Esophagus muscularis mucosa (tissue), 4 donors: ENCODE measurements around the gene GTF2IRD1. TPM values are rescaled to one million over a fixed set of nuclear protein-coding genes. Genes with fewer than 3 reads are reported as not detected.

Experiments
- DNase-seq: peaks from one replicate; pipeline ENCODE4 v3.0.0-alpha.2; 2017; ENCODE audit errors: extremely low spot score
- H3K27ac ChIP-seq, 4 donors: fragments of 200-600 bp; sonication (generic); replicated peaks in 1 of 4; 1 replicate in 3 of 4; 2 replicates in 1 of 4; pipeline ENCODE4 v1.5.1; 2016 to 2019; ENCODE audit warnings: mild to moderate bottlenecking in 1 of 4
- H3K27me3 ChIP-seq, 4 donors: fragments of 200-600 bp; sonication (generic); one replicate each; pipeline versions ENCODE4 v1.5.1 to v1.6.0; 2016 to 2019
- H3K36me3 ChIP-seq, 4 donors: fragments of 200-600 bp; sonication (generic); one replicate each; pipeline ENCODE4 v1.5.1; 2016 to 2019
- H3K4me1 ChIP-seq, 4 donors: fragments of 200-600 bp; sonication (generic); one replicate each; pipeline ENCODE4 v1.5.1; 2016 to 2019
- H3K4me3 ChIP-seq, 4 donors: fragments of 200-600 bp; sonication (generic); 1 replicate in 2 of 4; 2 replicates in 2 of 4; pipeline ENCODE4 v1.5.1; 2016 to 2019; ENCODE audit warnings: mild to moderate bottlenecking in 4 of 4, moderate library complexity in 1 of 4
- H3K9me3 ChIP-seq, 4 donors: fragments of 200-600 bp; sonication (generic); 1 replicate in 3 of 4; 2 replicates in 1 of 4; pipeline ENCODE4 v1.5.1; 2016 to 2019
- EP300 ChIP-seq: sonication (generic); formaldehyde crosslinking; IDR thresholded peaks from one replicate; pipeline ENCODE4 v1.6.1; 2017; ENCODE audit warnings: antibody characterized with exemption
- POLR2A ChIP-seq: fragments of 450-650 bp; IDR thresholded peaks from one replicate; pipeline ENCODE4 v1.6.1; 2017; ENCODE audit warnings: antibody characterized with exemption, moderate library complexity, mild to moderate bottlenecking, low read depth
- POLR2AphosphoS5 ChIP-seq, 2 donors: sonication (generic); formaldehyde crosslinking; IDR thresholded peaks; one replicate each; pipeline ENCODE4 v1.6.1; 2017; ENCODE audit warnings: antibody characterized with exemption in 2 of 2
- WGBS: methylation state at CpG from one replicate; pipeline ENCODE4 v1.1.5; 2018; 5-methylcytosine and 5-hydroxymethylcytosine counted together
- intact Hi-C: fragments of 100-400 bp; cut with DNase I; formaldehyde crosslinking; loops from one replicate; pipeline ENCODE4 v1.15.1; 2023
- total RNA-seq, 4 donors: library from RNA; depleted of rRNA; stranded (reverse); fragments of >200 nt; gene quantifications; one replicate each; pipeline versions ENCODE4 v1.1.0 to v1.2.1, GENCODE V29; 2016
- TF ChIP-seq, protein P1 (sequence below), 3 experiments: fragments of 200-600 bp in 2 of 3; fragments of 450-650 bp in 1 of 3; sonication (generic) in 2 of 3; IDR thresholded peaks; one replicate each; pipeline ENCODE4 v1.5.1; 2017 to 2019; ENCODE audit warnings: antibody characterized with exemption in 3 of 3, mild to moderate bottlenecking in 2 of 3, moderate library complexity in 1 of 3

GTF2IRD1 gene
- total RNA-seq, 4 donors from 2014 or later, result 20.8 to 24.0 (median 22.0) TPM

DNA sequence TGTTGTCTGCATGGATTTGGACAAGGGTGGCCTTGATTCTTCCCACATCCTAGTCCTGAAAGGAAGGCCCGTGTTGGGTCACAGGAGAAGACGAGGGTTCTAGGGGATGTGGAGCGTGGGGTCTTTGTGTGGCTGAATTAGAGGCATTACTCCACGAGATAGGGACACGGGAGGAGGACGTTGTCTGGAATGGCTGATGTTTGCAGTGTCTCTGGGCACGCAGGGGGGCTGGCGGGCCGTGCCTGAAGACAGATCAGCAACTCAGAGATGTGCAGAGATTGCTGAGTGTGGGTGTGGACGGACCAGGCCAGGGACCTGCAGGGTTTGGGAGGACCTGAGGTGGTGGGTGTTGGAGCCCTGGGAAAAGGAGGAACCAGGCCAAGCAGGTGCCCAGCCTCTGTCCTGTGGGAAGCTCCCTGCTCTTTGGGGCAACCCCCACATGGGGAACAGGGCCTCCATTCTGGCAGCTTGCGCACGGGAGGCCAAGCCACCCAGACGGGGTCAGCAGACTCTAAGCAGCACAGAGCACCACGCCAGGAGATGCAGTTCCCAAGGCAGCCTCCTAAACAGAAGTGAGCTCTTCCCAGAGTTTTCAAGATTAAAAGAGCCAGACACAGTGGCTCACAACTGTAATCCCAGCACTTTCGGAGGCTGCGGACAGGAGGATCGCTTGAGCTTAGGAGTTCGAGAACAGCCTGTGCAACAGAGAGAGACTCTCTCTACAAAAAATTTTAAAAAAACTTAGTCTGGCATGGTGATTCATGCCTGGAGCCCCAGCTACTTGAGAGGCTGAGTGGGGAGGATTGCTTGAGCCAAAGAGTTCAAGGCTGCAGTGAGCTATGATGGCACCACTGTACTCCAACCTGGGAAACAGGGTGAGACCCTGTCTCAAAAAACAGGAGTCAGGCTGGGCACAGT, 132.8 kb downstream of the GTF2IRD1 start:
- Histone ChIP-seq H3K4me3 (no peak overlapping the region), H3K27ac (peak overlapping the region; percentile 60 to 75 (median 70)), H3K9me3 (no peaks in the 10 kb centered on the region), H3K4me1 (peaks cover 14 to 26% (median 22%) of the 10 kb centered on the region in 4 donors), H3K36me3 (peaks cover 6 to 30% (median 21%) of the 10 kb centered on the region in 4 donors), H3K27me3 (no peaks in the 10 kb centered on the region)
- no peak for DNase-seq
- intact Hi-C loops, result no loop called here
- WGBS, result 81% methylated on average over 18 of the region's 18 CpGs
- no peak for TF ChIP-seq EP300
- TF ChIP-seq, protein P1, sequence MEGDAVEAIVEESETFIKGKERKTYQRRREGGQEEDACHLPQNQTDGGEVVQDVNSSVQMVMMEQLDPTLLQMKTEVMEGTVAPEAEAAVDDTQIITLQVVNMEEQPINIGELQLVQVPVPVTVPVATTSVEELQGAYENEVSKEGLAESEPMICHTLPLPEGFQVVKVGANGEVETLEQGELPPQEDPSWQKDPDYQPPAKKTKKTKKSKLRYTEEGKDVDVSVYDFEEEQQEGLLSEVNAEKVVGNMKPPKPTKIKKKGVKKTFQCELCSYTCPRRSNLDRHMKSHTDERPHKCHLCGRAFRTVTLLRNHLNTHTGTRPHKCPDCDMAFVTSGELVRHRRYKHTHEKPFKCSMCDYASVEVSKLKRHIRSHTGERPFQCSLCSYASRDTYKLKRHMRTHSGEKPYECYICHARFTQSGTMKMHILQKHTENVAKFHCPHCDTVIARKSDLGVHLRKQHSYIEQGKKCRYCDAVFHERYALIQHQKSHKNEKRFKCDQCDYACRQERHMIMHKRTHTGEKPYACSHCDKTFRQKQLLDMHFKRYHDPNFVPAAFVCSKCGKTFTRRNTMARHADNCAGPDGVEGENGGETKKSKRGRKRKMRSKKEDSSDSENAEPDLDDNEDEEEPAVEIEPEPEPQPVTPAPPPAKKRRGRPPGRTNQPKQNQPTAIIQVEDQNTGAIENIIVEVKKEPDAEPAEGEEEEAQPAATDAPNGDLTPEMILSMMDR (IDR thresholded peaks at IDR 0.05), result peak in 1 of 3 experiments; percentile 6

DNA sequence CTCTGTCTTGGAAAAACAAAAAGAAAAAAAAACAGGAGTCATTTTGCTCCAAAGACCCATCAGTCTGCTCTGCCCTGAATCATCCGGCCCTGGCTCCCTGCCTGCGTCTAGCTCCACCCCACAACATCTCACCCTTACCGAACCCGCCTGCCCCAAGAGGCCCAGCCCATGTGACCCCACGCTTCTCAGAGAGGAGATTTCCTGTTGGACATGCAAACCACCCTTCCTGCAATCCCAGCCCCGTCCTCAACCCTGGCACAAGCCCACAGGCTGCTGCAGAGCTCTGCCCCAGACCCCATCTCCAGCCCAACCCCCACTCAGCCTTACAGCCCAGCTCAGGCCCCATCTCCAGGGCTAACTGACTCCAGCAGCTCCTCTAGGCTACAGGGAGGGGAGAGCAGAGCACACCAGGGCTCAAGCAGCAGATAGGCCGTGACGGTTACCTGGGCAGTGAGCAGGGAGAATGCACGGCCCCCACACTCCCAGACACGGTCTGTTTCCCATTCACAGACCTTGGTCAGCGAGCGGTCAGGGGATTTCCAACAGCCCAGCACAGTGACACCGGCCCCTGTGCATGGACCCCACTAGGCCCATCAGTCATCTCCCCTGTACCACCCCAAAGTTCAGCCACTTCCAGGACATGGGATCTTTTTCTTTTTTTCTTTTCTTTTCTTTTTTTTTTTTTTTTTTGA, 133.9 kb downstream of the GTF2IRD1 start:
- peaks cover 6 to 33% (median 24%) of the 10 kb centered on the region in 4 donors for H3K36me3 ChIP-seq
- peak overlapping the region; percentile 60 to 75 (median 70) for H3K27ac ChIP-seq
- TF ChIP-seq, protein P1 (IDR thresholded peaks at IDR 0.05), result no peak
- TF ChIP-seq POLR2AphosphoS5 (IDR thresholded peaks at IDR 0.05) (peak in 1 of 2 donors; percentile 48), EP300 (no peak), POLR2A (no peak)
- peaks cover 14 to 26% (median 22%) of the 10 kb centered on the region in 4 donors for H3K4me1 ChIP-seq
- no peaks in the 10 kb centered on the region for H3K9me3 ChIP-seq
- peak overlapping the region in 2 of 4 donors; percentile 13 to 17 for H3K4me3 ChIP-seq
- 33% methylated on average over 13 of the region's 13 CpGs for WGBS
- peak; percentile 96 for DNase-seq
- intact Hi-C loops, result no loop called here
- no peaks in the 10 kb centered on the region for H3K27me3 ChIP-seq

DNA sequence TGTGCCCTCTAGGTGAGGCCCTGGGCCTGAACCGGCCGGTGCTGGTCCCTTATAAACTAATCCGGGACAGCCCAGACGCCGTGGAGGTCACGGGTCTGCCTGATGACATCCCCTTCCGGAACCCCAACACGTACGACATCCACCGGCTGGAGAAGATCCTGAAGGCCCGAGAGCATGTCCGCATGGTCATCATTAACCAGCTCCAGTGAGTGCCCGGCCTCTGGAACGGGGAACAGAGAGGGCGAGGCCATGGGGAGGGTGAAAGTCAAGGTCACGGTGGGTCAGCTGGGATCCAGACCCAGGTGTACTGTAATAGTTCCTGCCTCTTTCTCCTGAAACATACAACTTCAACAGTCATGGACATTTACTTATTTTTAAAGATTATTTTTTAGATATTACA, 137.1 kb downstream of the GTF2IRD1 start:
- H3K27me3 ChIP-seq, result no peaks in the 10 kb centered on the region
- H3K4me3 ChIP-seq, result no peak overlapping the region
- H3K27ac ChIP-seq, result no peak overlapping the region
- peaks cover 14 to 26% (median 22%) of the 10 kb centered on the region in 4 donors for H3K4me1 ChIP-seq
- WGBS, result 91% methylated on average over 16 of the region's 16 CpGs
- peaks cover 21 to 59% (median 48%) of the 10 kb centered on the region in 4 donors for H3K36me3 ChIP-seq
- intact Hi-C loops, result no loop called here
- DNase-seq, result no peak
- TF ChIP-seq, protein P1 (IDR thresholded peaks at IDR 0.05), result no peak
- TF ChIP-seq POLR2AphosphoS5 (IDR thresholded peaks at IDR 0.05), result no peak
- TF ChIP-seq EP300, result no peak
- no peak for TF ChIP-seq POLR2A
- no peaks in the 10 kb centered on the region for H3K9me3 ChIP-seq

DNA sequence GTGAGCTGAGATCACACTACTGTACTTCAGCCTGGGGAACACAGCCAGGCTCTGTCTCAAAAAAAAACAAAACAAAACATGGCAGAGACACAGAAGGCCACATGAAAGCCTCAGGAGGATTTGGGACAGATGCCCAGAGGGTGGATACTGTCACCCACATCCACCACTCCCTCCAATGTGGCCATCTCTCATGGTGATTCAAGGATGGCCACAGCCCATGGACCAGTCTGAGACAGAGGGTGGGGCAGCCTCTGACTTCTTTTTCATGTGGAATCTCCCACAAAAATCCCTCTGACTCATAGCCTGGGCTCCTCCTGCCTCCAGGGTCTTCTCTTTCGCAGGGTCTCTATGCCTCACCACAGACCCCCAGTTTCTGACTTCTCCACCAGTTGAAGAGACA, 144.9 kb downstream of the GTF2IRD1 start:
- no peaks in the 10 kb centered on the region for H3K4me1 ChIP-seq
- DNase-seq, result no peak
- H3K27ac ChIP-seq, result no peak overlapping the region
- TF ChIP-seq POLR2AphosphoS5 (IDR thresholded peaks at IDR 0.05) (no peak), EP300 (no peak), POLR2A (no peak)
- TF ChIP-seq, protein P1 (IDR thresholded peaks at IDR 0.05), result no peak
- H3K27me3 ChIP-seq, result no peaks in the 10 kb centered on the region
- WGBS, result no CpG with 5 or more reads among the region's 1 CpG
- no peak overlapping the region for H3K4me3 ChIP-seq
- H3K9me3 ChIP-seq, result no peaks in the 10 kb centered on the region
- intact Hi-C loops, result no loop called here
- peaks cover 22 to 97% (median 69%) of the 10 kb centered on the region in 4 donors for H3K36me3 ChIP-seq
